Memory B cell (primary cell): ENCODE measurements around the gene DPP3.
"Not testable (repeated sequence)": the region's sequence is repeated elsewhere in the genome, so short reads cannot be mapped to it uniquely, and the experiment has no call there.

ENCODE experiments used
- ATAC-seq: fragments of 150-1000 bp; cut with Tn5 transposase; 2 replicates; pipeline ENCODE4 v1.10.0; 2021; ENCODE audit warnings: low read depth, mild to moderate bottlenecking, moderate library complexity
- DNase-seq, 2 donors: peaks; one replicate each; pipeline ENCODE4 v3.0.0; 2022; ENCODE audit warnings: low spot score in 2 of 2
- H3K27ac Mint-ChIP-seq: one replicate; pipeline ENCODE4 v1.8.0; 2022; ENCODE audit warnings: mild to moderate bottlenecking, moderate library complexity, mixed read lengths
- H3K27me3 Mint-ChIP-seq: one replicate; pipeline ENCODE4 v1.8.0; 2022; ENCODE audit warnings: mixed read lengths
- H3K36me3 Mint-ChIP-seq: one replicate; pipeline ENCODE4 v1.8.0; 2022; ENCODE audit warnings: mild to moderate bottlenecking, mixed read lengths
- H3K4me1 Mint-ChIP-seq: one replicate; pipeline ENCODE4 v1.8.0; 2022; ENCODE audit warnings: mixed read lengths
- H3K4me3 Mint-ChIP-seq: one replicate; pipeline ENCODE4 v1.8.0; 2022; ENCODE audit warnings: mild to moderate bottlenecking, moderate library complexity, mixed read lengths
- H3K9me3 Mint-ChIP-seq: one replicate; pipeline ENCODE4 v1.8.0; 2022; ENCODE audit warnings: mixed read lengths

The DPP3 gene

DNA sequence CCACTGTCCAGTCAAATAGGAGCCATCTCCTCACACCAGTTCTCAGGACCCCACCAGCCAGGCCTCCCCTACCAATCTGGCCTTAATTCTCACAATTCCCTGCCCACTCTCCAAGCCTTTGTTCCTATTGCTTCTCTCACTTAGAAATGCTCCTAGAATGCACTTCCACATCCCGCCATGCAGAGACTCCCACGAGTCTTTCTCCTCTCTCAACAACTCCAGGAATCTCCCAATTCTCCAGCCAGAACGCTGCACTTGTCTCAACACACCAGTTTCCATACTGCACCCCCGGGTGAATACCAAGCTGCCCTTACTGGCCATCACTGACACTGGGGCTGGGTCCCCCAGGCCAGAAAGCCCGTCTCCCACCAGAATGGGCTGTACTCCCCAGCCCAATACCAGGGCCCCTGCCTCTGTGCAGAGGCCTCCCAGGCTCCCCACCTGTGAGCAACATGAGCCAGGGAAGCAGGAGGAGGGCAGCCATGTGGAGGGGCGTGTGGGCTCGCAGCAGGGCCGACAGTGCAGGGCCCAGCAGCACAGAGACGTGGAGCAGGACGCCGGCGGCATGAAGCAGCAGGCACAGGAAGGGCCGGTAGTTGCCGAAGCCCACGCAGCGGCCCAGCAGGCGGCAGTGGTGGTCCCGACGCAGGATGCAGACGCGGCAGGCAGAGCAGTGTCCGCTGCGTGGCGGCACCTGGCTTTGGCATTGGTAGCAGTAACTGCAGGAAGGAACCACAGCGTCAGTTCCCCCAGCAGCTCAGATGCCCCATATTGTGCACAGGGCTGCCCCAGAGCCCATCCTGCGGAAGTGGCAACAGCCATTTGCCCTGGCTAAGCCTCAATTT lies 63.3 kb downstream of the DPP3 start:
- DNase-seq (peak; percentile 57 to 65), ATAC-seq (peak; percentile 73)
- peaks cover 19% of the 10 kb centered on the region for H3K36me3 Mint-ChIP-seq
- peak overlapping the region; percentile 67 for H3K4me3 Mint-ChIP-seq
- H3K27ac Mint-ChIP-seq: peak overlapping the region; percentile 84
- H3K9me3 Mint-ChIP-seq: no peaks in the 10 kb centered on the region
- H3K27me3 Mint-ChIP-seq: no peaks in the 10 kb centered on the region
- peaks cover 24% of the 10 kb centered on the region for H3K4me1 Mint-ChIP-seq

DNA sequence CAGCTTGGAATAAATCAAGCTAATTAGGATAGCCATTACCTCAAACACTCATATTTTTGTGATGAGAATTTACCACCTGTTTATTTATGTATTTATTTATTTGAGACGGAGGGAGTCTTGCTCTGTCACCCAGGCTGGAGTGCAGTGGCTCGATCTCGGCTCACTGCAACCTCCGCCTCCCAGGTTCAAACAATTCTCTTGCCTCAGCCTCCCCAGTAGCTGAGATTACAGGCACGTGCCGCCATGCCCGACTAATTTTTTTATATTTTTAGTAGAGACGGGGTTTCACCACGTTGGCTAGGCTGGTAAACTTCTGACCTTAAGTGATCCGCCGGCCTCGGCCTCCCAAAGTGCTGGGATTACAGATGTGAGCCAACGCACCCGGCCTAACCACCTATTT lies 64.7 kb downstream of the DPP3 start:
- DNase-seq, ATAC-seq, H3K27me3 Mint-ChIP-seq, H3K9me3 Mint-ChIP-seq: not testable (repeated sequence)
- H3K4me1 Mint-ChIP-seq: peaks cover 24% of the 10 kb centered on the region
- peak overlapping the region; percentile 86 for H3K4me3 Mint-ChIP-seq
- H3K27ac Mint-ChIP-seq: peak overlapping the region; percentile 77
- H3K36me3 Mint-ChIP-seq: peaks cover 16% of the 10 kb centered on the region

DNA sequence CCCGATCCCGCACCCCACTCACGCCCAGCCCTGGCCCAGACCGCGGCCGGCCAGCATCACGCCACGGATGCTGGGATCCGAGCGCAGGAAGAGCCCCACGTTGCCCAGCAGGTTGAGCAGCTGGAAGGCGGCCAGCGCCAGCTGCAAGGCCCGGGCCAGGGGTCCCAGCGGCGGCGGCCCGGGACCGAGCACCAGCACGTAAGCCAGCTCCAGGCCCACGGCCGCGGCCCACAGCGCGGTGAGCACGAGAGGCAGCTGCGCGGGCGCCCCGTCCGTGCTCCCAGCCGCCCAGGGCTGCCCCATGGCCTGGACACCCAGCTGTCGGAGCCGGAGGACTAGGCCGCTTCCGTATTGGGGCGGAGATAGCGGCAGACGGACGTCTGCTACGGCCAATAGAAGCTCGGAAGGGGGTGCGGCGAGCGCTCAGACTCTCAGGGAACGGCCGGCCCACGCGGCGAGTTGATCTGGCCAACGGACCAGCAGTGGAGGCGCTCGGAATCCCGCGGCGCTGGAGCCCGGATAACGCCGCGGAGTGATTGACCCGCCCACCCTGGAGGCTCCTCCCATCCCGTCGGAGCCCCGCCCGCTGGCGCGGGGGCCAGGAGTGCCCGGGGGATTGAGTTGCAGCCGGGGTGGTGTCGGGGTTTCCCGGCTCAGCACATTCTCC lies 65.6 kb downstream of the DPP3 start, which contains the start of gene ZDHHC24:
Gene ZDHHC24 (minus strand): TSS at position 348 of the 667 bp plus-strand sequence. CDS start 45 bp downstream, at position 303.
- ATAC-seq (peak; percentile 77), DNase-seq (peak; percentile 82 to 85)
- Mint-ChIP-seq H3K4me1 (peaks cover 24% of the 10 kb centered on the region), H3K27me3 (no peaks in the 10 kb centered on the region), H3K9me3 (no peaks in the 10 kb centered on the region), H3K36me3 (peaks cover 14% of the 10 kb centered on the region), H3K4me3 (peak within 1 kb of the TSS; percentile 86), H3K27ac (peak within 1 kb of the TSS; percentile 77)

DNA sequence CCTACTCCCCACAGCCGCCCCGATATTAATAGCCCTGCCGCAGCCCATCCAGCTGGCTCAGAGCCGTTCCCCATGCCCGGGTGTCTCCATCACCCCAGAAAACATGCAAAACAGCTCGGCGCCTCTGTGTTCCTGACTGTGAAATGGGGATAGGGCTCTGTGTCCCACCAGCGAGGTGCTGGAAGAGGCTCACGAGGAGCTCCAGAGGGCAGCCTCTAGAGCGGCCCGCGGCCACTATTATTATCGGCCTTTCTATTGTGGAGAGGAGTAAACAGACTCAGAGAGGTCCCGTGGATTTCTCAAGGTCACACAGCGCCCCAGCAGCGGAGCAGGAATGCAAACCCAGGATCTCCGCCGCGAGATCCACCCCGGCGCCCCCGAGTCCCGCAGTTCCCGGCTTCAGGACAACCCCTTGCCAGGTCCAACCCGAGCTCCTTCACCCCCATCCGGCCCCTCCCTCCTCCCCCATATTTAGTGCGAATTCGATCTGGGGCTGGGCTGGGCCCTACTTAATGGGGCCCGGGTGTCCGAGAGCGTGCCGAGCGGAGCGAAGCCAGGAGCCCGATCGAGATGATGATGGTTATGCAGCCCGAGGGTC lies 66.2 kb downstream of the DPP3 start, which contains the start of gene ACTN3:
Gene ACTN3 (plus strand): TSS at position 536 of the 598 bp plus-strand sequence. CDS start 35 bp downstream, at position 571.
- H3K9me3 Mint-ChIP-seq: no peaks in the 10 kb centered on the region
- no peaks in the 10 kb centered on the region for H3K27me3 Mint-ChIP-seq
- peaks cover 24% of the 10 kb centered on the region for H3K4me1 Mint-ChIP-seq
- H3K27ac Mint-ChIP-seq: peak within 1 kb of the TSS; percentile 19
- peaks cover 12% of the 10 kb centered on the region for H3K36me3 Mint-ChIP-seq
- H3K4me3 Mint-ChIP-seq: peak within 1 kb of the TSS; percentile 86
- DNase-seq (no peak), ATAC-seq (no peak)

DNA sequence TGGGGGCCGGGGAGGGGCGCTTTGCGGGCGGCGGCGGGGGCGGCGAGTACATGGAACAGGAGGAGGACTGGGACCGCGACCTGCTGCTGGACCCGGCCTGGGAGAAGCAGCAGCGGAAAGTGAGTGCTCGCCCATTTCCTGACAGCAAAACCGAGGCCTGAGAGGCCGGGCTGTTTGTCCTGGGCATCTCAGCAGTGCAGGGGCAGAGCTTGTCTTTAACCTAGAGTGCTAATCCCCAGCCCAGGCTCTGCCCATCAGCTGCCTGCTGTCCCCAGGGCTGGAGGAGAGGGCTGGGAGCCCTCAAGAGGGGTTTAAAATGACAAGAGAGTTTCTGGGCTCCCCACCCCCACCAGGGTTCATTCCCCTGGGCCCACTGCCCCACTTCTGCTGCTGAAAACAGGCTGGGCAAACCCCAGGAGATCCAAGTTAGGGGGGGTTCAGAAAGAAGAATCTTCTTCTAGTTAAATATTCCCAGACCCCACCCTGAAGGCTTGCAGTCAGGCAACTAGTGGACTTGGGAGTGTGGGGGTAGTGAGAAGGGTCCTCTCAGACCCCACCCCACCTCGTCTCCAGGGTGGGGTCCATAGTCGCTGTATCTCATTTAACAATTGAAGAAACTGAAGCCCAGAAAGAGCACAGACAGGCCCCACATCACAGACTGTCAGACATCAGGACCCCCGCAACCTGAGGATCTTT lies 66.9 kb downstream of the DPP3 start:
- Mint-ChIP-seq H3K4me3 (peak overlapping the region; percentile 86), H3K4me1 (peaks cover 24% of the 10 kb centered on the region), H3K27me3 (no peaks in the 10 kb centered on the region), H3K36me3 (peaks cover 6% of the 10 kb centered on the region), H3K9me3 (no peaks in the 10 kb centered on the region), H3K27ac (peak overlapping the region; percentile 19)
- DNase-seq: no peak
- no peak for ATAC-seq

DNA sequence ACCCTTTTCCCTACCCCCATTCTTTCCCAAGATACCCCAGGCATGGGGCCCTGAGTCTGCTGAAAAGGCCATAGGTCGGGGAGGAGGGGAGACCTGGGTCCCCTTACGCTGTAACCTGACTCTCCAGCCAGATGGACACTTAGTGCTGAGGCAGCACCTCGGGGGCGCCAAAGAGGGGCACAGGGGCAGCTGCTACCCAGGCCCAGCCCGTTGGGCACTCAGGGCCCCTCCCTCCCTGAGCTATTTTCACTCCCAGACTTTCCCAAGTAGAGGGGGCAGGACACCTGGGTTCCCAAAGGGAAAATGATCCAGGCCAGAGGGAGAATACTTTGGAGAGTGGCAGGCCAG lies 67.4 kb downstream of the DPP3 start:
- no peaks in the 10 kb centered on the region for H3K27me3 Mint-ChIP-seq
- H3K4me3 Mint-ChIP-seq: no peak overlapping the region
- H3K4me1 Mint-ChIP-seq: peaks cover 18% of the 10 kb centered on the region
- H3K36me3 Mint-ChIP-seq: peaks cover under 1% of the 10 kb centered on the region
- DNase-seq (no peak), ATAC-seq (no peak)
- H3K9me3 Mint-ChIP-seq: no peaks in the 10 kb centered on the region
- no peak overlapping the region for H3K27ac Mint-ChIP-seq

DNA sequence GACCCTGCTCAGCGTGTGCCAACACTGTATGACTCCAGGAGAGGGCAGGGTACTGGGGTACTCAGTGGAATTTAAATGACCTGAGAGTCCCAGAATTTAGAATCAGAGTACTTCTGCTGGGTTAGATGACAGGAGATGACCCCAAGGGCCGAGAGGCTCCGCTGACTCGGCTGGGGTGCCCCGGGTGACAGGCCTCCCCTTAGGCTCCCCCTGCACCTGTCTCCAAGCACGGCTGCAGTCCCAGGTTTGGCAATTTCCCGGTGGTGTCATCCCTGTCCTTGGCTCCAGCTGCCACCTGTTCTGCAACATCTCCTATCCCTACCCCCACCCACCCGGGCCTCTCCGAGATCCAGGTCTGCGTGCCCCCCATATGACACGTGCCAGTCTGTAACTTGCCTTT lies 67.8 kb downstream of the DPP3 start:
- Mint-ChIP-seq H3K4me1 (peaks cover 18% of the 10 kb centered on the region), H3K27ac (no peak overlapping the region), H3K27me3 (no peaks in the 10 kb centered on the region), H3K9me3 (no peaks in the 10 kb centered on the region), H3K36me3 (no peaks in the 10 kb centered on the region), H3K4me3 (no peak overlapping the region)
- DNase-seq (no peak), ATAC-seq (no peak)

DNA sequence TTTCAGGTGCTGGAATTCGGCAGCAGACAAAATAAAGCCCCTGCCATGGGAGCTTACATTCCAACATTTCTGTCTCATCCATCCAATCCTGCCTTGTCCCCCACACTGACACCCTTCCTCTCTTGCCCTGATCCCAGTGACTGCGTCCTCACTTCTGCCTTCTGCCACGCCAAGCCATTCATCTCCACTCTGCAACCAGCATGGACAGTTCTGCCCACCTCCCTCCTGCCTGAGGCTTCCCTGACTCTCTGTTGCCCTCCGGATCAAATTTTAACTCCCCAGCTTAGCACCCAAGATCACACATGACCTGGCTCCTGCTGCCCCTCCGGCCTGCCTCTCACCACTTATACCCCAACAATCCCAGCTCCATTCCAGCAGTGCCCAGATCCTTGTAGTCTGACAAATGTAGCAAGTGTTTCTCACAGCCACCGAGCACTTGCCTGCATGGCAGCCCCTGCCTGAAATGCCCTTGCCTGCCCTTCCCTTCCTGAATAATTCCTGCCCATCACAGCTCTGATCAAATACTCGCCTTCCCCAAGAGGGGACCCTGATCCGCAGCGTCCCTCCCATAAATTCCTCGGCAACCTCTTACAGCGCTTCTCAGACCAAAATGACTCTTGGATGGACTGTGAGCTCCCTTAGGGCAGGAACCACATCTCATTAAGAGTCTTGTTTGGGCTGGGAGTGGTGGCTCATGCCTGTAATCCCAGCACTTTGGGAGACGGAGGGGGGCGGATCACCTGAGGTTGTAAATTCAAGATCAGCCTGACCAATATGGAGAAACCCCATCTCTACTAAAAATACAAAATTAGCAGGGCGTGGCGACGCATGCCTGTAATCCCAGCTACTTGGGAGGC lies 68.8 kb downstream of the DPP3 start:
- no peaks in the 10 kb centered on the region for H3K36me3 Mint-ChIP-seq
- DNase-seq (no peak), ATAC-seq (no peak)
- peaks cover 8% of the 10 kb centered on the region for H3K4me1 Mint-ChIP-seq
- no peaks in the 10 kb centered on the region for H3K9me3 Mint-ChIP-seq
- H3K27ac Mint-ChIP-seq: no peak overlapping the region
- peak overlapping the region; percentile 1 for H3K4me3 Mint-ChIP-seq
- H3K27me3 Mint-ChIP-seq: no peaks in the 10 kb centered on the region

DNA sequence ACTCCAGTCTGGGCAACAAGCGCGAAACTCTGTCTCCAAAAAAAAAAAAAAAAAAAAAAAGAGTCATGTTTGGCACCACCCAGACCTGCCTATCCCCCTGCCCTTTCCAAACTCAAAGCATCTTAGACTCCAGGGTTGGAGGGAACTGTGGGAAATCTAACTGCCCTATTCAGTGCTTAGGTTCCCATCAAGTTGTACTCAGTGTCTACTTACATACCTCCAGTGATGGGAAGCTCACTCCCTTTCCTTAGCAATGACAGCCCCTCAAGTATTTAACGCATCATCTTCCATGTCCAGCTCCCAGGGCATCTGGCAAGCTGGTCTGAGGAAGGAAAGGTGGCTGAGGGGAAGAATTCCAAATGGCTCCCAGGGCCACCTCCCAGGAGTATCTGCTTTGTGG lies 69.5 kb downstream of the DPP3 start:
- Mint-ChIP-seq H3K9me3 (no peaks in the 10 kb centered on the region), H3K36me3 (no peaks in the 10 kb centered on the region), H3K4me1 (peaks cover 4% of the 10 kb centered on the region), H3K4me3 (no peak overlapping the region), H3K27ac (no peak overlapping the region), H3K27me3 (no peaks in the 10 kb centered on the region)
- DNase-seq (no peak), ATAC-seq (no peak)

DNA sequence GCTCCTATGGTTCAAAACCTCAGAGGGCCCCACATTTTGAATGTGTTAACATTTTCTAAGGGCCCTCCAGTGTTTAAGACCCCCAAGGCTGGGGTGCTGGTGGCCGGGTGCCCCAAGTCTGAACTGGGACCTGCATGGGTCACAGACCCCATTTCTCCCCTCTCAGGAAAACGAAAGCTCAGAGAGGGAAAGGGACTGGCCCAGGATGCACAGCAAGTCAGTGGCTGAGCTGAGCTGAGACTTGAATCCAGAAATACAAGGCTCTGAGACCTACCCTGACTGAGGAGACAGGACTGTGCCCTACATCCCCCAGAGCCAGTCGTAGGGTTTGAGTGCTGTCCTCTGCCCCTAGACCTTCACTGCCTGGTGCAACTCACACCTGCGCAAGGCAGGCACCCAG lies 70.7 kb downstream of the DPP3 start:
- no peak for DNase-seq
- Mint-ChIP-seq H3K9me3 (no peaks in the 10 kb centered on the region), H3K27ac (no peak overlapping the region), H3K27me3 (no peaks in the 10 kb centered on the region), H3K36me3 (no peaks in the 10 kb centered on the region), H3K4me1 (no peaks in the 10 kb centered on the region), H3K4me3 (no peak overlapping the region)
- ATAC-seq: no peak

DNA sequence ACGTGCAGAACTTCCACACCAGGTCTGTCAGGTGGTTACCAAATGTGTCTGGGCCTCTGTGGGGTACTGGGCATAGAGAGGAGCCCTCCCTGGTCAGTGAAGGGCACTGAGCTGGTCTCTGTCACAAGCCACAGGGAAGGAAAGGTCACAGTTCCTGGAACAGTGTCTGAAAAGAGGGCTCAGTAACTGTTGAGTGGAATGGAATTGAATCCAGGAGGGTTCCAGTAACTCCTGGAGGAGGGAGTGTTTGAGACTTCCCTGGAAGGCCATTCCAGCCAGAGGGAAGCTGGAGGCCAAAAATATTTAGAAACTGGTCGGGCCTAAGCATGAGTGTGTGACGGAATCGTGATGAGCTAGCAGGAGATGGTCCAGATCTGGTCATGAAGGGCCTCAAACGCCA lies 74.4 kb downstream of the DPP3 start:
- Mint-ChIP-seq H3K4me3 (no peak overlapping the region), H3K4me1 (no peaks in the 10 kb centered on the region)
- ATAC-seq: no peak

DNA sequence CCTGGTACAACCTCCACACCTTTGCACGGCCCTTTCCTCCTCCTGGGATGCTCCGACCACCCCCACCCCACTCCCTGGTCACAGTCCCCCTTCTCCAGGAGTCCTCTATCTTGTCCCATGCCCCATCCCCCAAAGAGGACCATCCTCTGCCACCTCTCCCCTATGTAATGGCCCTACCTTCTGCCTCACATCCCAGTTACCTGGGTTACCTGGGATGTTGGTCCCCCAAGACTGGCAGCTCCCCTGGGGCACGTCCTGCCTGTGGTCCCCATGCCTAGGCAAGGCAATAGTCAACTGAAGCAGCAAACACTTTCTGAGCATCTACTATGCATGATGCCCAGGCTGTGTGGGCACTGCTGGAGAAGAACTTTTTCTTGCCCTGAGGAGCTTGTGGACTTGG lies 75.2 kb downstream of the DPP3 start:
- Mint-ChIP-seq H3K27me3 (peaks cover 9% of the 10 kb centered on the region), H3K36me3 (no peaks in the 10 kb centered on the region), H3K4me1 (no peaks in the 10 kb centered on the region), H3K4me3 (no peak overlapping the region), H3K27ac (no peak overlapping the region), H3K9me3 (no peaks in the 10 kb centered on the region)
- ATAC-seq (no peak), DNase-seq (no peak)

More for the DNA sequence above, 74.4 kb downstream of the DPP3 start:
- Mint-ChIP-seq H3K9me3 (no peaks in the 10 kb centered on the region), H3K27ac (no peak overlapping the region), H3K36me3 (no peaks in the 10 kb centered on the region), H3K27me3 (peaks cover 9% of the 10 kb centered on the region)
- DNase-seq: no peak

DNA sequence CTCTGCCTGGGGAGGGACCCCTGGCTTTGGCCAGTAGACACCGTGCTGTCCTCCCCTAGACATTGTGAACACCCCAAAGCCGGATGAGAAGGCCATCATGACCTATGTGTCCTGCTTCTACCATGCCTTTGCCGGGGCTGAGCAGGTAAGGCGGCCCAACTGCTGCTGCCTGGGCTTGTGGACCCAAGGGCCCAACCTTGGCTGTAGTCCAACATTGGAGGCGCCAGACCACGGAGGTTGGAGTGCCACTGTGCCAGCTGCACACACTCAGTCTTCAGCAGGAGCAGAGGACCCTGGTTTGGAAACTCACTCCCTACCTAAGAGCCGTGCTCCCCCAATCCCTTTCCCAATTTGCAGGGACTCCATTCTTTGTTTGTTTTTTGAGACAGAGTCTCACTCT lies 75.9 kb downstream of the DPP3 start:
- peaks cover 9% of the 10 kb centered on the region for H3K27me3 Mint-ChIP-seq
- H3K27ac Mint-ChIP-seq: no peak overlapping the region
- ATAC-seq: no peak
- DNase-seq: no peak
- no peak overlapping the region for H3K4me3 Mint-ChIP-seq
- no peaks in the 10 kb centered on the region for H3K9me3 Mint-ChIP-seq
- no peaks in the 10 kb centered on the region for H3K36me3 Mint-ChIP-seq
- no peaks in the 10 kb centered on the region for H3K4me1 Mint-ChIP-seq
